Fibroblast of skin of left biceps (primary cell): Measurements from ENCODE around the gene CFAP97D2.

Source experiments
- DNase-seq, 2 experiments: peaks; one replicate each; pipeline ENCODE4 v3.0.0-alpha.2; 2013; ENCODE audit warnings: low read depth in 2 of 2

CFAP97D2 gene

GRCh38 chr13:114199954-114200353 lies 20.9 kb downstream of the CFAP97D2 start:
- DNase-seq, result no peak

- no peak for DNase-seq
These were observed 21.4 kb downstream of the CFAP97D2 start for GRCh38 chr13:114200399-114200911.

- no peak for DNase-seq
These were observed 23.5 kb downstream of the CFAP97D2 start for GRCh38 chr13:114202581-114202980.

GRCh38 chr13:114203536-114203935 lies 24.5 kb downstream of the CFAP97D2 start:
- no peak for DNase-seq

- DNase-seq, result no peak
These were observed 25.8 kb downstream of the CFAP97D2 start for GRCh38 chr13:114204894-114205293.

- no peak for DNase-seq
These were observed 29.1 kb downstream of the CFAP97D2 start for GRCh38 chr13:114208134-114208533.

GRCh38 chr13:114211446-114212157 lies 32.5 kb downstream of the CFAP97D2 start:
- DNase-seq, result no peak

GRCh38 chr13:114212158-114212495 lies 33.1 kb downstream of the CFAP97D2 start:
- DNase-seq, result no peak

GRCh38 chr13:114213980-114214379 lies 34.9 kb downstream of the CFAP97D2 start:
- DNase-seq, result no peak

GRCh38 chr13:114219392-114219791 lies 40.3 kb downstream of the CFAP97D2 start:
- DNase-seq, result no peak

GRCh38 chr13:114222461-114222968 lies 43.5 kb downstream of the CFAP97D2 start:
- DNase-seq, result no peak

GRCh38 chr13:114224201-114224600 lies 45.1 kb downstream of the CFAP97D2 start:
- DNase-seq, result no peak

GRCh38 chr13:114225610-114226009 lies 46.6 kb downstream of the CFAP97D2 start:
- DNase-seq, result no peak

GRCh38 chr13:114226088-114226487 lies 47.0 kb downstream of the CFAP97D2 start:
- DNase-seq, result no peak

GRCh38 chr13:114226699-114227323 lies 47.8 kb downstream of the CFAP97D2 start:
- peak; percentile 33 to 36 for DNase-seq

- no peak for DNase-seq
These were observed 48.5 kb downstream of the CFAP97D2 start for GRCh38 chr13:114227528-114227927.

- no peak for DNase-seq
These were observed 49.1 kb downstream of the CFAP97D2 start for GRCh38 chr13:114228176-114228575.

GRCh38 chr13:114229506-114229905 lies 50.4 kb downstream of the CFAP97D2 start:
- no peak for DNase-seq

GRCh38 chr13:114230117-114230516 lies 51.1 kb downstream of the CFAP97D2 start:
- no peak for DNase-seq

- no peak for DNase-seq
These were observed 51.5 kb downstream of the CFAP97D2 start for GRCh38 chr13:114230575-114230974.

GRCh38 chr13:114231886-114232285 lies 52.8 kb downstream of the CFAP97D2 start:
- no peak for DNase-seq

- no peak for DNase-seq
These were observed 55.2 kb downstream of the CFAP97D2 start for GRCh38 chr13:114234266-114234644.
